GM18502 (cell line): ENCODE results near the gene HTR1A.

Experiments
- ATAC-seq: cut with Tn5 transposase; IDR thresholded peaks from one replicate; pipeline ENCODE4 v1.9.1; 2021; ENCODE audit warnings: mild to moderate bottlenecking; ENCODE audit not compliant: unreplicated experiment, poor library complexity

Gene HTR1A

DNA sequence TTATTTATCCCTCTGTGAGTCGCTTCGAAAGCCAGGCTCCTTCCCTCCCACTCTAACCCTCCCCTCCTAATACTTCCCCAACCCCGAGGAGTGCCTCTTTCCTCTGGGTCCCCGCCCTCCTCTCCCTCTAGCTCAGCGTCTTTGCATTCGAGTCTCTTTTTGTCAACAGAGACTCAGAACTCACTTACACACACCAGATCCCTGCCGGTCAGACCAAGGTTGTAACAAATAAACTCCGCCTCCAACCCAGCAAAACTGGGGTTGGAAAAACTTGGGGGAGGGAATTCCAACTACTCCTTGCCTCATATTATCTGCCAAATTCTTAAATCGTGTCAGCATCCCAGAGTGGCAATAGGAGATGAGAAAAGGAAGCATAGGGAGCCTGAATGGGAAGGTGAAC lies at the start of gene HTR1A:
Gene HTR1A, minus strand, starts transcription at position 167 of the 400 bp plus-strand sequence. CDS start 726 bp downstream, outside the sequence.
- ATAC-seq = no peak

DNA sequence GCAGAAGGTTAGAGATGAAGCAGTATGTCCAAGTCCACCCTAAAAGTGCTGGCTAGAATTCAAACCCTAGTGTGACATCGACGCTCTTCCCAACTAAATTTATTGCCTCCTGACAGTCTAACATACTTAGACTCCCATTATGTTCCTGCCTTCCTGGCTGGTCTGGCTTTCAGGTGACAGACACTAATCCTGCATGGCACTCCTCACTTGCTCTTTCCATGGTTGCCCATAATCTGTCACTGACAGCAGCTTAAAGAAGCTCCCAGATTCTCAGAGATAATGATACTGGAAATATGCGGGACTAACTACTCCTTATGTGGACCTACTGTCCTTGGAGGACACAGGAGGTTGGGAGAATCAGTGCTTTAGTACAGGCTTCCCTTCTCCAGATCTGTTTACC lies 41.7 kb upstream of the HTR1A start:
- no peak for ATAC-seq

DNA sequence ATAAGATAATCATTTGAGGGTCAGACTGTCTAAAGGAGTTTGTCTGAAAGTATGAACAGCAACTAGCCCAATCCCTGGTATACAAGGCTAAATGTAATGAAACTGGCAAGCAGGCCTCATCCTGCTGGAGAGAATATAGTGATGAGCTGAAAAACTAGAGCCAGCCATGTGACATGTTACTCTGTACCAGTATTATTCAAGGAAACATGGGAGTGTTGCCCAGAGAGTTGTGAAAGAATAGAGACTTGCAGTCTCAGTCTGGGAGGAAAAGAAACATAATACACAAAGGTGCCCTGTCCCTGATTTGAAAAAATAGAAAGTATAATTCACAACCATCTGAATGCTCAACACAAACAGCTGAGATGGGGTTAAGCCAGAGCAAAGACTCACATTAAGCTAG lies 37.9 kb upstream of the HTR1A start:
- ATAC-seq = no peak

DNA sequence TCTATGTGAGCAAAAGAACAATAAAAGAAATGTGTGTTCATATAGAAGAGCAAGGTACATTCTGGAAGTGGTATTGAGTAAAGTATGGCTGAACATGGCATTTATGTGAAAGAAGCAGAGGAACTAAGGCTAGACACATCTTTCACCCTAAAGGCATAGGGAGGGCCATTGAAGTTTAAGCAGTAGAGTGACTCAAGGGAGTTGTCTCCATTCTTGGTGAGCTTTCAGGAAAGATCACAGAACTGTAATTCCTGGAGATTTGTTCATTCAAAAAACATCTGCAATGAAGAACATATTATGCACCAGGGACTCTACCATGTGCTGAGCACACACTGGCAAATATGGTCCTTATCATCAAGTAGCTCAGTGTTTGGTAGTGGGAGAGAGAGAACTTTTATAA lies 24.8 kb upstream of the HTR1A start:
- ATAC-seq = no peak

DNA sequence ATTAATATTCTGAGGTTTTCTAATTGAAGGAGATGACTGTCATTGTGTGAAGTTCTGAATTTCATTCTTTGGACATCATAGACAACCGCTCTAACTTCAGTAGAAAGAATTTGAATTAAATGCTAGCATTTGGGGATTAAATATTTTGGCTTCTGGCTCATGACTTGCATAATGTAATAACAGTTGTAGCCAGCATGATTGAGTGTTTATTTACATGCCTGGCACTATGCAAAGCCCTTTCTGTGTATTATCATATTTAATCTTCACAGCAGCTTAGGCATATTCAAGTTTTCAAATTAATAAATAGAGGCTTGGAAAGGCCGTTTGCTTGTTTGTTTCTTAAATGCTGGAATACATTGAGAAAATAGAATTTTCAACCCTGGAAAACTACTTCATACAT lies 19.6 kb upstream of the HTR1A start:
- no peak for ATAC-seq

DNA sequence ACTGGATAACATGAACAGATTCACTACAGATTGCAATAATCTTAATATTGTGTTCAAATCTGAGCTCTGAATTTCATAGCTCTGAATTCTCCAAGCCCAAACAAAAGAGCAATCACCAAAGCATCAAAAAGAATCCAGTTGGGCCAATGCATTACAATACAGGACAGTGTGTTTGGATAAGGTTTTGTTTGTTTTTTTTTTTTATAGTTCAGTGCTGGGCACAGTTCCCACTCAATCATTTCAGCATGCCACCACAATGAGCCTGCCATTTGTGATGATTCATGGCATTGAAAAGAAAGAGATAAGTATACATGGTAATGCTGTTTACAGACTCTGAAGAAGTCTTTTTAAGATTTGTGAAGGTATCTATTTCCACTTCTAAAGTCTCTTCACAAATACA lies 1.7 kb upstream of the HTR1A start:
- no peak for ATAC-seq

DNA sequence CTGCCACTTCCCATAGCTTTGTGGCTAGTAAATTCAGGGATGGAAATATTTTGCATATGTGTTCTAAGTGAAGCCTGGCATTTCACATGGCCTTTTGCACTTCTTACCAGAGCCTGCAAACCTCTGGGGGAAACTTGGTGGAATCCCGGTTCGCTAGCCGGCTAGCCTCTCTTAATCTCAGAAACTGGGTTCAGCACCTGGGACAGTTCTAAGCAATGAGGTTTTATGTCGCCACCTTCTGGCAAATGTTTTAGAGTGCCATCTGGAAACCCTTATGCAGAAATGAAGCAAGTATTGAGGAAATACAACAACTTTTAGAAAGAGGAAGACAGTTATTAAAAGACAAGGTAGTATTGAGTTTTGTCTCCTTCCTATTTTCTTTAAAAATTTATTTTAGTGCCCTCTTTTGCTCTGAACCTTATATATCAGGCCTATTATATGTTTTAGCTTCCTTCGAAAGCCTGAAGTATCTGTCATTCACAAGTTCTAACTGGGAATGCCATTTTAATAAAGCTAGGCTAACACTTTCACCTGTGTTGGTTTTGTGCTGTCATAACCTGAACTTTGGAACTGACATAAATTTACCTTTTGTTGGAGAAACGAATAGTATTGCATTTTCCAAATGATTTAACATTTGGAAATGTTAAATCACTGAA lies 963 bp upstream of the HTR1A start:
- ATAC-seq = peak; percentile 83

DNA sequence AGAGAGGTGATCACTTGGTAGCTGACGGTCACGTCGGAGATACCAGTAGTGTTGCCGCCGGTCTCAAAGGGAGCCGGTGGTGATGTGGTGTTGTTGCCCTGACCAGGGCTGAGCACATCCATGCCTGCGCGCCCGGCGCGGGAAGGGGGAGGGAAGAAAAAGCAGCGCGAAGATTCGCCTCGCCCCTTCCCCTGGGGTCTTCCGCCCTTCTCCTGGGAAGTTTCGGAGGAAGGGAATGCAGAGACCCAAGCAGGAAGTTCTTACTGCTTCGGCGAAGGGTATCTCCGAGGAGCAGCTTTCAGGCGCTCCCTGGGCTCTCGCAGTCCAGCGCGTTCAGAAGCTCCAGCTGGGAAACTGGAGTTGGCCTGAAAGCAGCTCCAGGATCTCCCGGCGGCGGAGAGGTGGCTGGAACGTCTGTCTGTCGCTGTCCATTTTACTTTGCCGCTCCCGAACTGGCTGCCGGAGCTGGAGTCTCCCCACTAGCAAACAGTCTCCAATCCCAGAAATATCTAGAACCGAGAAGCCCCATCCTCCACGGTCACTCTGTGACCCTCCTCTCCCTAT lies 565 bp downstream of the HTR1A start:
- no peak for ATAC-seq

DNA sequence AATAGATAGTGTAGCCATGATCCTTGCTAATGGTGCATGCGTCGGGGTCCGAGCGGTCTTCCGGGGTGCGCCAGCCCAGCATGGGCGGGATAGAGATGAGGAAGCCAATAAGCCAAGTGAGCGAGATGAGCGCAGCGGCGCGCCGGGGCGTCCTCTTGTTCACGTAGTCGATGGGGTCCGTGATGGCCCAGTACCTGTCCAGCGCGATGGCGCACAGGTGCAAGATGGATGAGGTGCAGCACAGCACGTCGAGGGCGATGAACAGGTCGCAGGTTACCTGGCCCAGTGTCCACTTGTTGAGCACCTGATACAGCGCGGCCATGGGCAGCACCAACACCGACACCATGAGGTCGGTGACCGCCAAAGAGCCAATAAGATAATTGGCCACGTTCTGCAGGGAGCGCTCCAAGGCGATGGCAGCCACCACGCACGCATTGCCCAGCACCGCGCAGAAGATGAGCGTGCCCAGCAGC lies 1.1 kb downstream of the HTR1A start:
- ATAC-seq = no peak

DNA sequence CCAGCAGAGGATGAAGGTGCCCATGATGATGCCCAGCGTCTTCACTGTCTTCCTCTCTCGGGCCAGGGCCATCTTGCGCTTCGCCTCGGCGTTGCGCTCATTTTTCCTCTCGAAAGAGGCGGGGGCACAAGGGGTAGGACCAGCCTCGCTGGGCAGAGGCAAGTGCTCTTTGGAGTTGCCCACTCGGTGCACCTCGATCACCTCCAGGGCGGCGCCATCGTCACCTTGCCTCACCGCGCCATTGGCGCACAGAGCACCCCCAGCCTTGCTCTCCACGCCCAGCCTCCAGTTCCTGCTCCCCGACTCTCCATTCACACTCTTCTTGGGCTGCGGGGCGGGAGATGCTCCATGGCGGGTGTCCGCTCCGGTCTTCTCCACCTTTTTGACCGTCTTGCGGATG lies 1.6 kb downstream of the HTR1A start:
- ATAC-seq = no peak

DNA sequence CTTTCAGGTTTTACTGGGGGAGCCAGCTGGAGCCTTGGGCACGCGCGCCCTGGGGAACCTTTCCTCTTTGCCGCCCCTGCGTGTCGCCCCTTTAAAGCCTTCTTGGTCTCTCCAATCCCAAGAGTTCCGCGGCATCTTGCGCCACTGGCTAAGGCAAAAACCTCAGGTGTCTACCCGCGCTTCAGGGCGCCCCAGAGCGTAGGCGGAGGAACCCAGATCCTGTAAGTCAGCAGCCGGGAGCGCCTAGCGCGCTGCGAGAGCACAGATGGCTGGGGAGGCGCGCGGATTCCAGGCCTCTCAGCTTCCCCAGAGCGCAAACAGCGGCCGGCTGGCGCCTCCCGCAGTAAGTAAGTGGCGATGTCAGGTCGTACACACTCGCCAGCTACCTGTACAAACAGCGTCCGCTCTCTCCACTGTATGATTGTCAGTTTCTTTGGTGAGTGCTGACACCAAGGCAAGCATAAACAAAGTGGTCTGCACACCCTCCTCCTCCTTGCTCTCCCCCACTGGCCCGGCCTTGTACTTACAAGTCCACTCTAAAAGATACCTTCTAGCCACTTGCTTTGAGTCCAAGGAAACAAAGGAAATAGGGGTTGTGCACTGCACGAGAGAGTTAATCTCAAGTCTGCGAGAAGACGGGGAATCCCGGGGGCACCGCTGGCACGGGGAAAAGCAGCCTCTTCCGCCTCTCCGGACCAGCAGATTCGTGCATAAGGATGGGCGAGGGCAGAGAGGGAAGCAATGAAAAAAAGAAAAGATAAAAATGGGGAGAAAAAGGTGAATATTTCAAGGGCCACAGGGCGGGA lies 2.9 kb downstream of the HTR1A start:
- ATAC-seq = no peak

DNA sequence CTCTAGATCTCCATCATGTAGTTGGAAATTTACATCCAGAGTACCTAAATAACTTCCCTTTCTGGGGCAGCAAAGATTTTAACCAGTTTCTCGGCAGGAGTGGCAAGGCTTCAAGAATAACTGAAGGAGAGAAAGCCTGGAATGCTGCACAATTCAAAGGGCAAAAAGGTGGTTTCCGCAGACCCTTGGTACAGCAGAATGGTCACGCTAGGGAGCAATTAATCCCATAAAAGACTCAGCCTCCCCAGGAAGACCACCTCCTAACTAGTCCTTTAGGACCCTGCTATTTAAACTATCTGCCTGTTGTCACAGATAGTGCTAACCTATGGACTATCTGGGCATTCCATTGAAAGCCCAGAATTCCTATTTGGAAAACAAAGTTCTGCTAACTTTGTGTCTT lies 3.6 kb downstream of the HTR1A start:
- ATAC-seq = no peak

DNA sequence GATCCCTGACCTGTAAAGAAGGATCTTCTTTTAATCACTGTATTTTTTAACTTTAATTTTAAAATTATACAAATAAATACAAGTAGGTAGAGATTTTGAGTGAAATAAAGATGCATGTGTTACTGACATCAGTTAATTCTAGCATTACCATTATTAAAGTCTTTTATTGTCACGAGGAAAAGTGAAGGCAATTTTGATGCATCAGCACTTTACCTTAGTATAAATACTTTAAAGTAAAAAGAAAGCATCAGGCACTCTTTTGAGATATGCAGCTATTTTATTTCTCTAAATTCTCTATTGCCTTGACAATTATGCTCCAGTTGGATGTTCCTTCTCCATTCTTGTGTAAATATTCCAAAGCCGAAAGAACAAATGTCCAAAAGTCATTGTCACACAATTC lies 4.6 kb downstream of the HTR1A start:
- ATAC-seq = no peak

DNA sequence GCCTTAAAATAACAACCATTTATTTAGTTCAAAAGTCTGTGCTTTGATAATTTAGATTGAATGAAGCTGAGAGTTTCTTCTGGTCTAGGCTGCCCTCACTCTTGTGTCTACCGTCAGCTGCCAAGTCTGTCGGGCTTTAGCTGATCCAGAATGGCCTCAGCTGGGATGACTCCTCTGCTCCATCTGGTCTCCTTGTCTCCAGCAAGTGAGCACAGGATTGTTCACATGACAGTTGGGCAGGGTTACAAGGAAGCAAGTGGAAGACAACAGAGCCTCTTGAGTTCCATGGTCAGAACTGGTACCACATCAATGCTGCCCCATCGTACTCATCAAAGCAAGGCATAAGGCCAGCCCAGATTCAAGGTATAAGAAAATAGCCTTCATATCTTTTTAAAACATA lies 9.0 kb downstream of the HTR1A start:
- no peak for ATAC-seq

DNA sequence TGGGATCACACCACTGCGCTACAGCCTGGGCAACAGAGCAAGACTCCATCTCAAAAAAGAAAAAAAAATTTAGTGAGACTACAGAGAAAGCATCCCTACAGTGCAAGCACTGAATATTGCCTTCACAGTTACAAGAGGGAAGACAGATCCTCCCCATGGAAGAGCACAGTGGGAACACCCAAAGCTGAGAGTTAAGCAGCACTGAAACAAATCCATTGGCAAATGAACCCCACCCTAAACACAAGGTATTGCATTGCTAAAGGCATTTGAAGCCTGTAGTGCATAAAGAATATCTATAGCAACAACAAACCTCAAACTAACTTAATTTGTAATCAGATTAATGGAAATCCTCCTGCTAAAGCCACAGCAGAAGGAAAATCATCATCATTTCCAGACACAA lies 27.1 kb downstream of the HTR1A start:
- no peak for ATAC-seq

DNA sequence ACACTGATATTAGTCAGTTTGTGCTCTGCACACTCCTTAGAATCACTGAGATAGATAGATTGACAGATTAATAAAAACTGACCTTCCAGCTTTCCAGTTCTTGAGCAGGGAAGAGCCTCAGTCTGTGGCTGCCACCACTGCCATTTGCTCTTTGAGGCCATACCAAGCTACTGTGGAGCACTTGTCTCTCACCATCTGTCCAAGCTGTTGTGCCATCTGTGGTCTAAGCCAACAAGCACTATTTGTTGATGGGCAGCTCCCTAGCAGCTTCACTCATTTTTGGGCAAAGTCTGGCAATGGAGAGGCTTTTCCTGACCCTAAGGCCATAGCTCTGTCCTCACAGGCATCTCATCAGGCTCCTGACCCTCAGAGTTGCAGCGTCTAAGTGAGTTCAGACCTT lies 30.4 kb downstream of the HTR1A start:
- ATAC-seq = no peak

DNA sequence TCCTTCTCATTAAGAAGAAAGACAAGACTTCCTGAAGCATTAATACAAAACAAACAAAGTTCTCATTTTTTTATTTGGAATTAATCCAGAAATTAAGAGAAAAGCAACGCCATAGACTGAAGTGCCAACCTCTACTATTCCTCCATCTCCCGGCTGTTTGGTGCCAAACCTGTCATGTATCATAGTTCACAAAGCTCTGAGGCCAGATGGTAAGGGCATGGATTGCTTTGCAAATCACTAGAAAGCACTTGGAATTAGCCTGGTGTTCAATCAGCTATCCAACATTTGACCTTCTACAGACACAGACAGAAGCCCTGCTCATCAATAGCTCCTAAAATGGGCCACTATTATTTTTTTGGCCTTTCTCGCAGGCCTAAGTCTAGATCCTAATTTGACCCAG lies 33.8 kb downstream of the HTR1A start:
- no peak for ATAC-seq

DNA sequence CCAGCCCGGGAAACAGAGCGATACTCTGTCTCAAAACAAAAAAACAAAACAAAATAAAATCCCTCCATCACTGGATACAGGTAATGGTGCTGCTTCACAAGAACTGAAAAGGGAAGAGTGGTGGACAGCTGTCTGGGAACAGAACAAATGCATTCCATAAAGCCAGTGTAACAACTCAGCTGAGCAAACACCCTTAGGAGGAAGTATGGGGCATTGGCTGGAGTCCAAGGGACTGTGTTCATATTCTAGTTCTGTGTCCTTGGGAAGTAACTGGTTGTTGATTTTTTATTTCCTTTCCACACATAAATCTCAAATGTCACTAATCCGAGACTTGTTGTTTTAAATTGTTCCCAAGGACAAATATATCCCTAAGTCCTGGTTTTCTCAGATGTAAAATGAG lies 38.3 kb downstream of the HTR1A start:
- no peak for ATAC-seq

DNA sequence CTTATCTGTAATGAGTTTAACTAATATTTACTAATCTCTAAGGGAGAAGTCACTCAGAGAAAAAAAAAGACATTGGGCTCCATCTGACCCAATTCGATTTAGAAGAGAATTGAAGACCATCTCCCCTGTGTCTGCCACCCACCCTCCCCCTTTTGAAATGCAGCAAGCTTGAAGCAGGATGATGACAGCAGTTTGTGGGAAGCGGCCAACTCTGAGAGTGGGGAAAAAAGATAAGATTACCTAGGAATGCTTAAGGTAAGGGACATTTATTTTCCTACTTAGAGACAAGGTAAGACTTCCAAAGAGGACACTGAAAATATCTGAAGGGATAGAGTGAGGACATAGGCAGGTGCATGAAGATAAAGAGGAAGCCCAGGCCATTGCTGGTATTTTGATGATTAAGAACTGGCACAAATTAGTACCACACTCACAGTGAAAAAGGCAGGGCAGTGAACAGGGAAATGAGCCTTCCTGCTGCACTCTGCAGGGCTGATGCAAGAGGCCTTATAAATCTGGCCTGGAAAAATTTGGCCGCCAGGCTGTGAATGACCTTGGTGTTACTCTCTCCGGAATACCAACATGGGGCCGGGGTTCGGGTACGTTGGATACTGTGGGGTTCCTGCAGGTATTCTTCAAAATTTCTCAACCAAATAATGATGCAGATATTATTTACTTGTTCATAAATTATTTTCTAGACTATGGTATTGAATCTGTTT lies 42.3 kb downstream of the HTR1A start:
- ATAC-seq = no peak

DNA sequence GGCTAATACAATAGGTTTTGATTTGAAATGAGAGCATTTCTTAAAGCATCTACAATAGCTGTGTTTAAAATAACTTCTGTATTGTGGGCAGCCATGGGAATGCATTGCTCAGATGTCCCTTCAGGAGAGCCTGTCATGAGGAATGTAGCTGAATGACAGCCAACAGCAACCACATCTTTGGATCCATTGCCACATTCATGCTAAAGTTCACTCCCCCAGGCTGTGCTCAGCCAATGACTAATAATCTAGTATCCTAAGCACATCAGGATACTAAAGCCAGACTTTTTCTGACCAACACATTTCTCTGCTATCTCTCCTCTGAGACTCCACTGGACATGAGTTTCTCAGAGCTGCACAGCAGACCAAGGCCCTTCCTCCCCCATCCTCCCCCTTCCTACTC lies 45.5 kb downstream of the HTR1A start:
- no peak for ATAC-seq

DNA sequence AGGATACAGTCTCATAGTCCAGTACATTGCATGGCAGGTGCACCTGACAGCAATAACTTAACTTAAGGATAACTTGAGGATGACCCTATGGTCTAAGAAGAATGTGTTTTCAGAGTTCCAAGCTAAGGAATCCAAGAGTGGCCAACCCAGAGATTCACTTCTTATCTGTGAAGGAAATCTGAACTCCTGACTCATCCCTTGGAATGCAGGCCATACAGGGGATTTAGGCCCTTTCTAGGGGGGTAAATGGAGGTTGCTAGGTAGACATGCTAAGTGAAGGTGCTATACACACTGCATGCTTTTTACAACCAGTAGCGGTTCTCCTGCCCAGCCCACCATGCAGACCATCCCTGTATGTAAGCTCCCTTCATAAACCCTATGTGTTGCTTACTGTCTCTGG lies 50.4 kb downstream of the HTR1A start:
- ATAC-seq = no peak
